ENCODE measurements around the gene SLC25A6. TPM values are rescaled to one million over a fixed set of nuclear protein-coding genes. Genes with fewer than 3 reads are reported as not detected.
"Not testable (repeated sequence)": the region's sequence is repeated elsewhere in the genome, so short reads cannot be mapped to it uniquely, and the experiment has no call there.

Gene SLC25A6
- total RNA-seq, 1 experiment from 2014 or later: 634 TPM

DNA sequence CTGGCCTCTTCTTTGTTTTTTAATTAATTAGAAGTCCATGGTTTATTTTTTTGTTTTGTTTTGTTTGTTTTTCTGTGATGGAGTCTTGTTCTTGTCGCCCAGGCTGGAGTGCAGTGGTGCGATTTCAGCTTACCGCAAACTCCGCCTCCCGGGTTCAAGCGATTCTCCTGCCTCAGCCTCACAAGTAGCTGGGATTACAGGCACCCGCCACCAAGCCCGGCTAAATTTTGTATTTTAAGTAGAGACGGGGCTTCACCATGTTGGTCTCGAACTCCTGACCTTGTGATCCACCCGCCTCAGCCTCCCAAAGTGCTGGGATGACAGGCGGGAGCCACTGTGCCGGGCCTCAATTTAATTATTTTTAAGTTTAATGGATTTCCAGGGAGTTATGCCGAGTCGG lies 42.3 kb downstream of the SLC25A6 start:
- H3K27me3 ChIP-seq, H3K4me3 ChIP-seq, DNase-seq, H3K36me3 ChIP-seq, H3K9me3 ChIP-seq: not testable (repeated sequence)

DNA sequence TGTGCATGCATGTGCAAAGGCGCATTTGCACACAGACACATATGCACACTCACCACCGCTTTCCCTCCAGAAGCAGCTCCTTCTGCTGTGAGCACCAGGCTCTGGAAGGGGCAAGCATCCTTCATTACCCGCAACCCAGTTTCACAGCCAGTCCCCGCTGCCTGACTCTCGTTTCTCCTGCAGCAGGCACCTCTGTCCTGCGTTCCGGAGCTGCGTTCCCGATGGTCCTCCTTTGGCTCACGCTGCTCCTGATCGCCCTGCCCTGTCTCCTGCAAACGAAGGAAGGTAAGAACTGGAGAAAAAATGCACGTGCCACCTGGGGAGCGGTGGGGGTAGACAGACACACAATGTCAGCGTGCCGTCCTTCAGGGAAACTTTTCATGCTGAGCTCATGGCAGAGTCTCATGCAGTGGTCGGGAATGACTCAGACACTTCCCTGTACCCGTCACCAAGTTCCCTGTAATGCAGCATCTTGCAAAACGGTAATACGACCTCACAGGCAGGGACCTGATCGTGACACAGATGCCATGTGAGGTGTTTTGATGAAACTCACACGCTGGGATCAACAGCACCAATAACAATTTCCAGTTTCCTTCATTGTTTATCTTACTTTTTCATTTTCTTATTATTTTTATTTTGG lies 50.2 kb downstream of the SLC25A6 start:
- H3K36me3 ChIP-seq: no peaks in the 10 kb centered on the region
- H3K4me3 ChIP-seq: no peak overlapping the region
- DNase-seq: no peak
- peaks cover 7% of the 10 kb centered on the region; the same call in 1 of the 2 replicates for H3K9me3 ChIP-seq
- H3K27me3 ChIP-seq: no peaks in the 10 kb centered on the region

DNA sequence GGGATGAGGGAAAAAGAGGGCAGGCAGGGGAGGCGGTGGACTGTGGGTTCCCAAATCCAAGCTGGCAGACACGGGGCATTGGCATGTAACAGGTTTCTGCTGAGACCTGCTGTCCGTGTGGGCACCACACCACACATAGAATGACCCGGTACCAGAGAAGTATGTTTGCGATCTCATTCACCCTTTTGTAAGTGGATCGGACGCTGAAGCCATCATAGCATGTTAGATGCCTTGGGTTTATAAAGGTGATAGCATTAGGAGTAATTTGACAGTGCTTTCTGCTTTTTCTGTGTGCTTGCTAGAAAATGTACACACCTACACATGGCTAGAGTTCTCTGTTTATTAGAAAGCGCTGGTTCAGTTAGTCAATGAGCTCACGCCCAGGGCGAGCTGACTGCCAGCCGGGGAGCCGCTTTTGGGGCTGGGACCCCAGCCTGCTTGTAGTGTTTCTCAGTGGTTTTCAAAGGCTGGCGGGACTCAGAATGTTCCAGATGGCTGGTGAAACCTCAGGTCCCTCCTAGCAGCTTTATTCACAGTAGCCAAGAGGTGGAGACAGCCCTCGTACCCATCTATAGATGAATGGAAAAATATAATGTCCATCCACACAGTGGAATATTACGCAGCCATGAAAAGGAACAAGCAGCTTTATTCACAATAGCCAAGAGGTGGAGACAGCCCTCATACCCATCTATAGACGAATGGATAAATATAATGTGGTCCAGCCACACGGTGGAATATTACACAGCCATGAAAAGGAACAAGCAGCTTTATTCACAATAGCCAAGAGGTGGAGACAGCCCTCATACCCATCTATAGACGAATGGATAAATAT lies 54.7 kb downstream of the SLC25A6 start:
- Histone ChIP-seq H3K36me3 (no peaks in the 10 kb centered on the region), H3K9me3 (peaks cover 6% of the 10 kb centered on the region; the same call in 1 of the 2 replicates), H3K4me3 (peak overlapping the region; percentile 39), H3K27me3 (no peaks in the 10 kb centered on the region)
- DNase-seq: no peak

DNA sequence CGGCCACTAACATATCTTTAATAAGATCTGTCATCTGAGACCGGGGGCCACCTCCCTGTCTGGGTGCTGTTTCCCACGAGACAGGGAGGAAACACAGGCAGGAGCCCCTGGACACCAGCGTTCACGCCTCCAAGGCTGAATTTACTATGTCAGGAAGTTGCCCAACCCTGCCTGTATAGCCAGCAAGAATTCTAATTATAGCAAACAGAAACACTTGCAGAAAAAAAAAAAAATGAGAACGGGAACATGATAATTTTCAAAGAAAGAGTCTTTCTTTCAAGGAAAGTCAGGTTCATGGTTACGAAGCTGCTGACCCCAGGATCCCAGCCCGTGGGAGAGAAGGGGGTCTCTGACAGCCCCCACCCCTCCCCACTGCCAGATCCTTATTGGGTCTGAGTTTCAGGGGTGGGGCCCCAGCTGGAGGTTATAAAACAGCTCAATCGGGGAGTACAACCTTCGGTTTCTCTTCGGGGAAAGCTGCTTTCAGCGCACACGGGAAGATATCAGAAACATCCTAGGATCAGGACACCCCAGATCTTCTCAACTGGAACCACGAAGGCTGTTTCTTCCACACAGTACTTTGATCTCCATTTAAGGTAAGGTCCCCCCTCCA lies 55.5 kb downstream of the SLC25A6 start, which contains the start of gene IL3RA:
IL3RA (plus strand) TSS at position 455 of the 613 bp plus-strand sequence. CDS start 4,981 bp downstream, outside the sequence.
- H3K27me3 ChIP-seq: no peaks in the 10 kb centered on the region
- peak within 1 kb of the TSS; percentile 39 for H3K4me3 ChIP-seq
- DNase-seq: no peak
- no peaks in the 10 kb centered on the region for H3K36me3 ChIP-seq
- H3K9me3 ChIP-seq: no peaks in the 10 kb centered on the region

Other genes with a start within 250 kb of the SLC25A6 start
- 0.59 and 1.7 TPM in 2 replicates for gene CRLF2, start 179.5 kb downstream of the SLC25A6 start, total RNA-seq (2014; rRNA removed; shearing (Covaris generic); ENCODE audit: low replicate concordance)
- gene CSF2RA, start 123.3 kb downstream of the SLC25A6 start, total RNA-seq (2014; rRNA removed; shearing (Covaris generic); ENCODE audit: low replicate concordance): 0.79 TPM in 1 of 2 replicates, not detected in the other
- not detected in 2 replicates for gene IL3RA, start 55.3 kb downstream of the SLC25A6 start, total RNA-seq (2014; rRNA removed; shearing (Covaris generic); ENCODE audit: low replicate concordance)
- 29.3 and 60.9 TPM in 2 replicates for gene ASMTL, start 60.8 kb upstream of the SLC25A6 start, total RNA-seq (2014; rRNA removed; shearing (Covaris generic); ENCODE audit: low replicate concordance)
- not detected in 2 replicates for gene P2RY8, start 145.1 kb upstream of the SLC25A6 start, total RNA-seq (2014; rRNA removed; shearing (Covaris generic); ENCODE audit: low replicate concordance)
- gene AKAP17A, start 199.5 kb upstream of the SLC25A6 start, total RNA-seq (2014; rRNA removed; shearing (Covaris generic); ENCODE audit: low replicate concordance): 63.5 and 73.3 TPM in 2 replicates
- not detected in 2 replicates for gene ASMT, start 222.9 kb upstream of the SLC25A6 start, total RNA-seq (2014; rRNA removed; shearing (Covaris generic); ENCODE audit: low replicate concordance)